ENCODE measurements around the gene LGALS4.
A peak's percentile ranks its signal among the peaks of the same experiment; 100 is the strongest.
"Not testable (repeated sequence)": the region's sequence is repeated elsewhere in the genome, so short reads cannot be mapped to it uniquely, and the experiment has no call there.

LGALS4 gene

DNA sequence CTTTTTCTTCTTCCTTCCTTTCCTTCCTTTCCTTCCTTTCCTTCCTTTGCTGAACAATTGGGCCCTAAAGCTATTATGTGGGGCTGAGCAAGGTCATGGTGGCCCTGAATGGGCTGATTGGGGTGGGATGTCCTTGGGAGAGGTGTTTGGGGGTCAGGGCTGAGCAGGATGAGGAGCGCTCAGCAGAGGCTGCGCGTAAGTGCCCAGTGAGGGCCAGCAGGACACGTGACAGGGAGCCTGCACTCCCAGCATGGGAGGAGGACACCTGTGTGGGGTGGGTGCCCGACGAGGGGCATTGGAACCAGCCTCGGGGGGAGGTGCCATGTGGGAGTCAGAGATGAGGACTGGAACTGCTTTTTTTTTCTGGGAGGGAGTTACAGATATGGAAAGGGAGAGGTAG lies 34.0 kb downstream of the LGALS4 start:
- TF ChIP-seq, protein P1, sequence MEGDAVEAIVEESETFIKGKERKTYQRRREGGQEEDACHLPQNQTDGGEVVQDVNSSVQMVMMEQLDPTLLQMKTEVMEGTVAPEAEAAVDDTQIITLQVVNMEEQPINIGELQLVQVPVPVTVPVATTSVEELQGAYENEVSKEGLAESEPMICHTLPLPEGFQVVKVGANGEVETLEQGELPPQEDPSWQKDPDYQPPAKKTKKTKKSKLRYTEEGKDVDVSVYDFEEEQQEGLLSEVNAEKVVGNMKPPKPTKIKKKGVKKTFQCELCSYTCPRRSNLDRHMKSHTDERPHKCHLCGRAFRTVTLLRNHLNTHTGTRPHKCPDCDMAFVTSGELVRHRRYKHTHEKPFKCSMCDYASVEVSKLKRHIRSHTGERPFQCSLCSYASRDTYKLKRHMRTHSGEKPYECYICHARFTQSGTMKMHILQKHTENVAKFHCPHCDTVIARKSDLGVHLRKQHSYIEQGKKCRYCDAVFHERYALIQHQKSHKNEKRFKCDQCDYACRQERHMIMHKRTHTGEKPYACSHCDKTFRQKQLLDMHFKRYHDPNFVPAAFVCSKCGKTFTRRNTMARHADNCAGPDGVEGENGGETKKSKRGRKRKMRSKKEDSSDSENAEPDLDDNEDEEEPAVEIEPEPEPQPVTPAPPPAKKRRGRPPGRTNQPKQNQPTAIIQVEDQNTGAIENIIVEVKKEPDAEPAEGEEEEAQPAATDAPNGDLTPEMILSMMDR (conservative IDR thresholded peaks at IDR 0.05; ENCODE audit: low read depth): no peak
- no peak for DNase-seq (ENCODE audit: low spot score)
- no peak overlapping the region for H3K27ac ChIP-seq
- CTCF ChIA-PET: interaction anchor here (1.0 kb wide), 1 partner anchor 9 kb away, joined by 4 read pairs; no protein-coding TSS in a partner anchor
- POLR2A ChIA-PET (ENCODE audit: low non-redundant PET): no interaction called here

DNA sequence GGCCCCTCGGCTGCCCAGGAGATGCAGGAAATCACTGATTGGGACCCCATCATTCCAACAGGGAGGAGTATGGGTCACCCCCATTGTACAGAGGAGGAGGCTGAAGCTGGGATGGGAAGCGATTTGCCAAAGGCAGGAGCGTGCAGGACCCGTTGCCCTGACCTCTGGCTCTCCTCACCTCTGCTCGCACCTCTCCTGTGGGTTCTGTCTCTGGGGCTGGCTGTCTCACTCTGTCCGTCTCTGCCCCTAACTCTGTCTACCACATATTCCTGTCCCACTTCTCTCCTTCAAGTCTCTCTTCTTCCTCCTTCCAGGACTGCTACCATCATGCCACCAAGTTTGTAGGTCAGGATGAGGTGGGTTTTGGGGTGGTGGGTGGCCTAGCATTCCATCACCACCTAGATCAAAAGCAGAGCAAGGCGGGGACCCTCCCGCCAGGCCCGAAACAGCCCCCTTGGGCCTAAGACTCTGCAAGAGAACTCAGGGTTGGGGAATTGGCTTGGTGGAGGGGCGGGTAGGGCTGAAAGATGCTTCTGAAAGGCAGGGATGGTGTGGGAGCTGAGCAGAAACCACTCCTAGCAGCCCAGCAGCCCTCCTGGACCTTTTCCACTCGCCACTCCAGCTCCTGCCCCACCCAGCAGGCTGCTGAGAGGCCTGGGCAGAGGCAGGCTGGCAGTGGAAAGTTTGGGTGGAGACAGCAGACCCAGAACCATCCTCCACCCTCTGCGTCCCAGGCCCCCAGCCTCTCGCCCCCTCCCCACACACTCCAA lies 38.4 kb downstream of the LGALS4 start:
- H3K27ac ChIP-seq: peak overlapping the region; percentile 84
- CTCF ChIA-PET: interaction anchor here (0.6 to 1.0 kb wide), 2 partner anchors 12 to 64 kb away, joined by 3 to 4 read pairs; no protein-coding TSS in a partner anchor
- TF ChIP-seq, protein P1 (conservative IDR thresholded peaks at IDR 0.05; ENCODE audit: low read depth): no peak
- POLR2A ChIA-PET (ENCODE audit: low non-redundant PET): no interaction called here
- no peak for DNase-seq (ENCODE audit: low spot score)

DNA sequence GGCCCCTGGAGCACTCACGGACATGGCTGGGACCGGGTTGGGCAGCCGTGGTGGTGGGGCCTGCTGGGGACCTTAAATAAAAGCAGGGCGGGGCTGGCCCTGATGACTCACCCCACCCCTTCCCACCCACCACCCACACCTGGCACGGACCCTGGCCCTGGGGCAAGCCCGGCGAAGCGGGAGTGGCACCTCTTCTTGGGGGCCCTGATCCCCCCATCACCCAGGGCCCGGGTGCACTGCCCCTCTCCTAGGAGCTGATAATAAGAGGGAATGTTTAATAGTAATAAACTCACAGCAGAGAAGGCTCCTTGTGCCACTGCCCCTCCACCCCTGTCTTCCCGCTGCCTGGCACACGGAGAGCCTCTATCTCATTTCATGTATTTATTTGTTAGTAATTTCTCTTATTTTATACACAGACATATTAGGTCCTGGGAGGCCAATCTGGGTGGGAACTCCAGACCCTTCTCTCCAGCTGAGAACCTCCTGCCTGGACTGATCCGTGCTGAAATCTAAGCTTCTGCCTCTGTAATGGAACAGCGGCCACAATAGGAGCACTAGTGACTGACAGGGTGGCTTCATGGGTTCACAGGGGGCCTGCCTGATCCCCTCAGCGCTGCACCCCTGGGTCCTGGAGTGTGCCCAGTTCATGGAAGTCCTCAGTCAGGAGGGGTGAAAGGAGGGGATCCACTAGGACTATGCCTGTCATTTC lies 39.1 kb downstream of the LGALS4 start, which contains the start of gene LGALS7:
Gene LGALS7, minus strand, starts transcription at position 49 of the 709 bp plus-strand sequence. Its CDS starts 25 bp downstream, at position 24.
- POLR2A ChIA-PET (ENCODE audit: low non-redundant PET): no interaction called here
- TF ChIP-seq, protein P1 (conservative IDR thresholded peaks at IDR 0.05; ENCODE audit: low read depth): no peak
- CTCF ChIA-PET: no interaction called here
- no peak for DNase-seq (ENCODE audit: low spot score)
- peak within 1 kb of the TSS; percentile 84 for H3K27ac ChIP-seq

DNA sequence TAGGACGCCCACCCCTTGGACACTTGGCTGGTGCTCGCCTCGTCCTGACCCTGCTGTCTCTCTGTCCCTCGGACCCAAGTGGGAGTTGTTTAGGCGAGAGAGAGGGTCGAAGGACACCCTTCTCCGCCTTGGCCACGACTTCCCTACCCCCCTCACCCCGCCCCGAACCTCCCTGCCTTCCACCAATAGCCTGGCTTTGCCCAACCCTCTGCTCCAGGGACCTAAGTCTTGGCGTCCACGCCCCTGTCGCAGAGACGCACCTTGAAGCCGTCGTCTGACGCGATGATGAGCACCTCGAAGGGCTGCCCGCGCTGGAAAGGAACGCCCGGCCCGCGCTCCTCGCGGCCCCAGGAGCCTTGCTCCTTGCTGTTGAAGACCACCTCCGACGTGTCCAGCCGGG lies 41.2 kb downstream of the LGALS4 start:
- CTCF ChIA-PET; POLR2A ChIA-PET (ENCODE audit: low non-redundant PET); H3K27ac ChIP-seq; DNase-seq (ENCODE audit: low spot score): not testable (repeated sequence)

DNA sequence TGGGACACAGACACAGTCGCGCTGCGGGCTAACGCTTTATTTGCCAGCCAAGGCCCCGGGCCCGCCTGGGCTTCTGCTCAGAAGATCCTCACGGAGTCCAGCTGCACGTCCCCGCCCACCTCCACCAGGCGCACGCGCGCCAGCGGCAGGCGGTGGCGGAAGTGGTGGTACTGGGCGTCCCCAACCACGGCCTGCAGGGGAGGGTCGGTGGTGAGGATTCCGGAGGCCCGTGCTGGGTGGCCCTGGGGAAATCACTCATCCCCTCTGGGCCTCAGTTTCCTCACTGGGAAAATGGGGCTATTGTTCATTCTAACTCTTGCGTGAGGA lies 41.8 kb downstream of the LGALS4 start:
- H3K27ac ChIP-seq; POLR2A ChIA-PET (ENCODE audit: low non-redundant PET); DNase-seq (ENCODE audit: low spot score); CTCF ChIA-PET: not testable (repeated sequence)

- H3K27ac ChIP-seq; POLR2A ChIA-PET (ENCODE audit: low non-redundant PET): not testable (repeated sequence)
- CTCF ChIA-PET: interaction anchor here (0.7 to 1.4 kb wide), 5 partner anchors 9 to 301 kb away, joined by 3 to 6 read pairs (median 4); partner anchors contain the start of gene ECH1
These were observed 42.4 kb downstream of the LGALS4 start for GRCh38 chr19:38770228-38770948.

GRCh38 chr19:38769635-38770211 lies 43.0 kb downstream of the LGALS4 start:
- CTCF ChIA-PET: interaction anchor here (0.6 to 1.4 kb wide), 9 partner anchors 9 to 441 kb away, joined by 3 to 6 read pairs (median 4); partner anchors contain the start of gene ECH1
- no peak overlapping the region; the same call in 1 of the 2 replicates for H3K27ac ChIP-seq
- TF ChIP-seq, protein P1 (conservative IDR thresholded peaks at IDR 0.05; ENCODE audit: low read depth): peak; percentile 77
- POLR2A ChIA-PET (ENCODE audit: low non-redundant PET): no interaction called here
- peak; percentile 44 for DNase-seq (ENCODE audit: low spot score)

More at GRCh38 chr19:38770228-38770948, 42.4 kb downstream of the LGALS4 start:
- DNase-seq (ENCODE audit: low spot score): not testable (repeated sequence)
